ENCODE measurements around the gene LGALS3BP.
A peak's percentile ranks its signal among the peaks of the same experiment; 100 is the strongest.

LGALS3BP gene

GRCh38 chr17:78981010-78981888, 1.5 kb upstream of the LGALS3BP start:
- DNase-seq = no peak

- DNase-seq = no peak
These were observed 875 bp upstream of the LGALS3BP start for GRCh38 chr17:78980624-78980972.

GRCh38 chr17:78977997-78978973, 1.4 kb downstream of the LGALS3BP start:
- DNase-seq = no peak

GRCh38 chr17:78977681-78977943, 2.1 kb downstream of the LGALS3BP start:
- DNase-seq = no peak

- DNase-seq = no peak
These were observed 2.6 kb downstream of the LGALS3BP start for GRCh38 chr17:78976907-78977680.

GRCh38 chr17:78974635-78975591, 4.8 kb downstream of the LGALS3BP start:
- peak; percentile 51 for DNase-seq

GRCh38 chr17:78973792-78974520, 5.8 kb downstream of the LGALS3BP start:
- no peak for DNase-seq

- DNase-seq = no peak
These were observed 6.5 kb downstream of the LGALS3BP start for GRCh38 chr17:78973196-78973595.

- no peak for DNase-seq
These were observed 7.1 kb downstream of the LGALS3BP start for GRCh38 chr17:78972507-78973105.

- DNase-seq = no peak
These were observed 7.8 kb downstream of the LGALS3BP start for GRCh38 chr17:78971756-78972506.

GRCh38 chr17:78970834-78971755, 8.6 kb downstream of the LGALS3BP start:
- peak; percentile 68 for DNase-seq

- DNase-seq = no peak
These were observed 9.9 kb downstream of the LGALS3BP start for GRCh38 chr17:78969865-78970264.

- no peak for DNase-seq
These were observed 11.9 kb downstream of the LGALS3BP start for GRCh38 chr17:78967782-78968362.

- DNase-seq = no peak
These were observed 12.7 kb downstream of the LGALS3BP start for GRCh38 chr17:78966910-78967600.

- no peak for DNase-seq
These were observed 13.5 kb downstream of the LGALS3BP start for GRCh38 chr17:78966123-78966813.

GRCh38 chr17:78965491-78965924, 14.2 kb downstream of the LGALS3BP start:
- DNase-seq = no peak

- no peak for DNase-seq
These were observed 16.3 kb downstream of the LGALS3BP start for GRCh38 chr17:78963378-78963777.
